SK-N-SH treated with all-trans-retinoic acid at 6 μM for 48 hours (cell line): Measurements from ENCODE around the gene SVOPL.
"Not testable (repeated sequence)": the region's sequence is repeated elsewhere in the genome, so short reads cannot be mapped to it uniquely, and the experiment has no call there.

ENCODE experiments used
- ATAC-seq: fragments of 200-7000 bp; cut with Tn5 transposase; 3 replicates; pipeline ENCODE4 v1.9.1; 2020; ENCODE audit warnings: mild to moderate bottlenecking, moderate library complexity
- BACH2 ChIP-seq: fragments of 250-450 bp; sonication (Bioruptor Pico); IDR thresholded peaks from 2 replicates; pipeline ENCODE4 v1.9.0; 2021; ENCODE audit warnings: mild to moderate bottlenecking, borderline replicate concordance
- CSDC2 ChIP-seq: fragments of 250-450 bp; sonication (Bioruptor Pico); IDR thresholded peaks from 2 replicates; pipeline ENCODE4 v1.5.0; 2020; ENCODE audit warnings: mild to moderate bottlenecking, moderate library complexity
- ESRRG ChIP-seq: fragments of 250-450 bp; sonication (Bioruptor Pico); IDR thresholded peaks from 2 replicates; pipeline ENCODE4 v1.6.1; 2021; ENCODE audit warnings: mild to moderate bottlenecking
- GLIS3 ChIP-seq: fragments of 250-450 bp; sonication (Bioruptor Pico); IDR thresholded peaks from 2 replicates; pipeline ENCODE4 v1.5.0; 2020; ENCODE audit warnings: mild to moderate bottlenecking, moderate library complexity
- PPARA ChIP-seq: fragments of 250-450 bp; sonication (Bioruptor Pico); IDR thresholded peaks from 2 replicates; pipeline ENCODE4 v1.5.0; 2020; ENCODE audit warnings: mild to moderate bottlenecking, borderline replicate concordance
- RARB ChIP-seq: fragments of 250-450 bp; sonication (Bioruptor Pico); IDR thresholded peaks from 2 replicates; pipeline ENCODE4 v1.8.0; 2021; ENCODE audit warnings: mild to moderate bottlenecking, moderate library complexity
- SNAI2 ChIP-seq: fragments of 250-450 bp; sonication (Bioruptor Pico); IDR thresholded peaks from 2 replicates; pipeline ENCODE4 v1.5.0; 2020; ENCODE audit warnings: mild to moderate bottlenecking, moderate library complexity
- TCF4 ChIP-seq: fragments of 250-450 bp; sonication (Bioruptor Pico); IDR thresholded peaks from 2 replicates; pipeline ENCODE4 v1.8.0; 2021; ENCODE audit warnings: mild to moderate bottlenecking, moderate library complexity, borderline replicate concordance
- ZC3H10 ChIP-seq: fragments of 250-450 bp; sonication (Bioruptor Pico); IDR thresholded peaks from 2 replicates; pipeline ENCODE4 v1.5.1; 2021; ENCODE audit warnings: mild to moderate bottlenecking, moderate library complexity
- ZFP3 ChIP-seq: fragments of 250-450 bp; sonication (Bioruptor Pico); IDR thresholded peaks from 2 replicates; pipeline ENCODE4 v1.5.0; 2020; ENCODE audit warnings: mild to moderate bottlenecking, moderate library complexity
- ZFP30 ChIP-seq: fragments of 450-650 bp; formaldehyde crosslinking; IDR thresholded peaks from 2 replicates; pipeline ENCODE4 v1.5.0; 2022; ENCODE audit warnings: mild to moderate bottlenecking, moderate library complexity
- ZNF70 ChIP-seq: fragments of 450-650 bp; formaldehyde crosslinking; IDR thresholded peaks from 2 replicates; pipeline ENCODE4 v1.5.0; 2020; ENCODE audit warnings: mild to moderate bottlenecking, moderate library complexity
- ZNF8 ChIP-seq: fragments of 450-650 bp; formaldehyde crosslinking; IDR thresholded peaks from 2 replicates; pipeline ENCODE4 v1.5.0; 2020; ENCODE audit warnings: mild to moderate bottlenecking, moderate library complexity
- TF ChIP-seq, protein P1 (sequence below): fragments of 250-450 bp; sonication (Bioruptor Pico); IDR thresholded peaks from 2 replicates; pipeline ENCODE4 v1.5.1; 2021; ENCODE audit warnings: mild to moderate bottlenecking, moderate library complexity
- TF ChIP-seq, protein P2 (sequence below): fragments of 250-450 bp; sonication (Bioruptor Pico); IDR thresholded peaks from 2 replicates; pipeline ENCODE4 v1.8.0; 2020; ENCODE audit warnings: mild to moderate bottlenecking, moderate library complexity, borderline replicate concordance
- TF ChIP-seq, protein P3 (sequence below): fragments of 250-450 bp; sonication (Bioruptor Pico); IDR thresholded peaks from 2 replicates; pipeline ENCODE4 v1.8.0; 2021; ENCODE audit warnings: low read depth, mild to moderate bottlenecking, moderate library complexity, borderline replicate concordance
- TF ChIP-seq, protein P4 (sequence below): fragments of 250-450 bp; sonication (Bioruptor Pico); IDR thresholded peaks from 2 replicates; pipeline ENCODE4 v1.5.1; 2020; ENCODE audit warnings: low read depth, mild to moderate bottlenecking, moderate library complexity

The SVOPL gene

DNA sequence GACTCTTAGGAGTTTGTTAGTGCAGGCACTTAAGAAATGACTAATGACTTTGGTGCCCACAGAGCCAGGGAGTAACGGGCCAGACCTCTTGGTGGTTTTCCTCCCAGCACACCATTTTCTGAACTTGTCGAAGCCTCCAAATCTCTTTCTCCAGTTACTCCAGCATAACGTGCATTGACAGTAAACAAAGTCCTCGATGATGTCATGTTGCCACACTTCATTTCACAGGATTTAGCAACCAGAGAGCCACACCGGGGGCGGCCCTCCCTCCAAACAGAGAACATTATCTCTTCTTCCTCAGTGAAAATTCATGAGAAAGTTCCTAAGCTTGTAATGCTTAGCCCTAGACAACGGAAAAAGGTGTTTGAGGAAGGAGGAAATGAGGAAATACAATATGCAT is 4.0 kb upstream of the SVOPL start (continued):
- TF ChIP-seq, protein P1, sequence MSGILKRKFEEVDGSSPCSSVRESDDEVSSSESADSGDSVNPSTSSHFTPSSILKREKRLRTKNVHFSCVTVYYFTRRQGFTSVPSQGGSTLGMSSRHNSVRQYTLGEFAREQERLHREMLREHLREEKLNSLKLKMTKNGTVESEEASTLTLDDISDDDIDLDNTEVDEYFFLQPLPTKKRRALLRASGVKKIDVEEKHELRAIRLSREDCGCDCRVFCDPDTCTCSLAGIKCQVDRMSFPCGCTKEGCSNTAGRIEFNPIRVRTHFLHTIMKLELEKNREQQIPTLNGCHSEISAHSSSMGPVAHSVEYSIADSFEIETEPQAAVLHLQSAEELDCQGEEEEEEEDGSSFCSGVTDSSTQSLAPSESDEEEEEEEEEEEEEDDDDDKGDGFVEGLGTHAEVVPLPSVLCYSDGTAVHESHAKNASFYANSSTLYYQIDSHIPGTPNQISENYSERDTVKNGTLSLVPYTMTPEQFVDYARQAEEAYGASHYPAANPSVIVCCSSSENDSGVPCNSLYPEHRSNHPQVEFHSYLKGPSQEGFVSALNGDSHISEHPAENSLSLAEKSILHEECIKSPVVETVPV (CRISPR knock-in tag) = no peak

DNA sequence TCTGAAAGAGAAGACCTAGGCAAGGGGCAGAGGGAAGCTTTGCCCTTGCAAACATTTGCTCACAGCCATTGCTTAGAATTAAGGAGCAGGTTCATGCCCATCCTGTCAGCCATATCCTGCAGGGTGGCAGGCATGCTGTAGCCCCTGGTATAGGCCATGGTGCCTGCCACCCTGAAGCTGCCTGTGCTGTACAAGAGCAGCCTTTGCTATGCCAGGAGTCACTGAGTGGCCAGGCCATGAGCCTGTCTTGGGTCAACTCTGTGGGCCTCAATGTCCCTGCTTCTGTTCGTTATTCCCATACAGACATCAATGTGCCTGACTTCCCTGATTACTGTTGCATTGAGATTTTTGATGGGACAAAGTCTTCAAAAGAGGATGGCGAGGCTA is 368 bp upstream of the SVOPL start:
- ATAC-seq = no peak
- TF ChIP-seq CSDC2 (no peak), RARB (CRISPR knock-in tag) (no peak), ZNF70 (CRISPR knock-in tag) (no peak), ZC3H10 (CRISPR knock-in tag) (no peak), GLIS3 (CRISPR knock-in tag) (no peak), ZFP3 (no peak), SNAI2 (CRISPR knock-in tag) (no peak), ZNF8 (CRISPR knock-in tag) (no peak)
- TF ChIP-seq, protein P2, sequence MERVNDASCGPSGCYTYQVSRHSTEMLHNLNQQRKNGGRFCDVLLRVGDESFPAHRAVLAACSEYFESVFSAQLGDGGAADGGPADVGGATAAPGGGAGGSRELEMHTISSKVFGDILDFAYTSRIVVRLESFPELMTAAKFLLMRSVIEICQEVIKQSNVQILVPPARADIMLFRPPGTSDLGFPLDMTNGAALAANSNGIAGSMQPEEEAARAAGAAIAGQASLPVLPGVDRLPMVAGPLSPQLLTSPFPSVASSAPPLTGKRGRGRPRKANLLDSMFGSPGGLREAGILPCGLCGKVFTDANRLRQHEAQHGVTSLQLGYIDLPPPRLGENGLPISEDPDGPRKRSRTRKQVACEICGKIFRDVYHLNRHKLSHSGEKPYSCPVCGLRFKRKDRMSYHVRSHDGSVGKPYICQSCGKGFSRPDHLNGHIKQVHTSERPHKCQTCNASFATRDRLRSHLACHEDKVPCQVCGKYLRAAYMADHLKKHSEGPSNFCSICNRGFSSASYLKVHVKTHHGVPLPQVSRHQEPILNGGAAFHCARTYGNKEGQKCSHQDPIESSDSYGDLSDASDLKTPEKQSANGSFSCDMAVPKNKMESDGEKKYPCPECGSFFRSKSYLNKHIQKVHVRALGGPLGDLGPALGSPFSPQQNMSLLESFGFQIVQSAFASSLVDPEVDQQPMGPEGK (CRISPR knock-in tag) = no peak
- TF ChIP-seq, protein P1 (CRISPR knock-in tag) = no peak
- TF ChIP-seq, protein P3, sequence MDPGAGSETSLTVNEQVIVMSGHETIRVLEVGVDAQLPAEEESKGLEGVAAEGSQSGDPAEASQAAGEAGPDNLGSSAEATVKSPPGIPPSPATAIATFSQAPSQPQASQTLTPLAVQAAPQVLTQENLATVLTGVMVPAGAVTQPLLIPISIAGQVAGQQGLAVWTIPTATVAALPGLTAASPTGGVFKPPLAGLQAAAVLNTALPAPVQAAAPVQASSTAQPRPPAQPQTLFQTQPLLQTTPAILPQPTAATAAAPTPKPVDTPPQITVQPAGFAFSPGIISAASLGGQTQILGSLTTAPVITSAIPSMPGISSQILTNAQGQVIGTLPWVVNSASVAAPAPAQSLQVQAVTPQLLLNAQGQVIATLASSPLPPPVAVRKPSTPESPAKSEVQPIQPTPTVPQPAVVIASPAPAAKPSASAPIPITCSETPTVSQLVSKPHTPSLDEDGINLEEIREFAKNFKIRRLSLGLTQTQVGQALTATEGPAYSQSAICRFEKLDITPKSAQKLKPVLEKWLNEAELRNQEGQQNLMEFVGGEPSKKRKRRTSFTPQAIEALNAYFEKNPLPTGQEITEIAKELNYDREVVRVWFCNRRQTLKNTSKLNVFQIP (CRISPR knock-in tag) = no peak

DNA sequence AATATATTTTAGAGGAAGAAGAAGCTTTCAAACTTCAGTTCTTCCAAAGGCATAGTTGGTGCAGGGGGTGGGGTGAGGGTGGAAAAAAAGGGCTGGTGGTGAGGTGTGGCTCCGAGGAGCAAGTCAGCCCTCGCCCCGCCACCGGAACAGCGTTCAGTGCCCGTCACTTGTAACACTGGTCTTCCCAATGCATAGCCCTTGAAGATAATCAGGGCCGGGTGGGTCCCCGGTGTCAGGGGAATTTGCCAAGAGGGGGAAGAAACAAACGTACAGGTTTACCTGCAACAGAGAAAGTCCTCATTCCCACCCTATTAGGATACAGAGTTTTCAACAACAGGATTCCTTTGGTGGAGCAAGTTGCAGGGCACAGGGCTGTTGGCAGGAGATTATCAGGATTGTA is 1.5 kb downstream of the SVOPL start:
- TF ChIP-seq TCF4 (CRISPR knock-in tag) (no peak), ZFP30 (CRISPR knock-in tag) (no peak), PPARA (CRISPR knock-in tag) (no peak)
- TF ChIP-seq, protein P2 (CRISPR knock-in tag) = no peak
- TF ChIP-seq, protein P3 (CRISPR knock-in tag) = no peak
- ATAC-seq = no peak

DNA sequence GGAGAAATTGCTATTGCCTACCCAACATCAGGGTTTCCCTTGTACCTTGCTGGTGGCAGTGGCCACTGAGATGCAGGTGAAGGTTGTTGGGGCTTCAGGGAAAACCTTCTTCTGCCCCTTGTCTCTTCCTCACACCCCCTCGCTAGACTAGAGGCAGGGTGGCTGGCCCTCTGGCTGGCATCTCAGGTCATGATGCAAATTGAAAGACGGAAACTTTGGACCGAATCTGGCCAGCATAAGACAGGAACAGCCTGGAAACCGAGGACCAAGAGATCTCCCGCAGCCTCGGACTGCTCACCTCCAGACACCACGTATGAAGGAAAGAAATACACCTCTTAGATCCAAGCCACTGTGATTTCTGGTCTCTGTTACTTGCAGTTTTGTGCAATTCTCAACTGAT is 2.9 kb downstream of the SVOPL start:
- no peak for TF ChIP-seq CSDC2
- no peak for ATAC-seq

DNA sequence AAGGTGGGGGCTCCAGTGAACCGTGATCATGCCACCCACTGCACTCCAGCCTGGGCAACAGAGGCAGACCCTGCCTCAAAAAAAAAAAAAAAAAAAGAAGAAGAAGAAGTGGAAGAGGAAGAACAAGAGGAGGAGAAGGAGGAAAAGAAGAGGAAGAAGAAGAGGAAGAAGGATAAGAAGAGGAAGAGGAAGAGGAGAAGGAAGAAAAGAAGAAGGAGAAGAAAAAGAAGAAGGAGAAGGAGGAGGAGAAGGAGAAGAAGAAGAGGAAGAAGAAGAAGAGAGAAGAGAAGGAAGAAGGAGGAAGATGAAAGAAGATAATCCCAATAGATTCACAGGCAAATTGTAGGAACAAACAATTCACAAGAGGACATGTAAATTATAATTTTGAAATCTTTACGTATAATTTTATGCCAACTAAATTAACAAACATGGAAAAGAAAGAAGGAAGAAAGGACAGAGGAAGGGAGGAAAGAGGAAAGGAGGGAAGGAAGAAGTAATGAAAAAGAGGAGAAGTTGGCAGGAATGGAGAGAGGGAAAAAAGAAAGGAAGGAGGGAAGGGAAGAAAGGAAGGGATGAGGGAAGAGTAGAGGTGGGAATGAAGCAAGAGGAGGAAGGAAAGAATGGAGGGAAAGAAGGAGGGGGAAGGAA is 3.5 kb downstream of the SVOPL start:
- ATAC-seq = no peak
- no peak for TF ChIP-seq BACH2 (CRISPR knock-in tag)
- no peak for TF ChIP-seq ZNF8 (CRISPR knock-in tag)
- TF ChIP-seq, protein P2 (CRISPR knock-in tag) = no peak
- TF ChIP-seq, protein P4, sequence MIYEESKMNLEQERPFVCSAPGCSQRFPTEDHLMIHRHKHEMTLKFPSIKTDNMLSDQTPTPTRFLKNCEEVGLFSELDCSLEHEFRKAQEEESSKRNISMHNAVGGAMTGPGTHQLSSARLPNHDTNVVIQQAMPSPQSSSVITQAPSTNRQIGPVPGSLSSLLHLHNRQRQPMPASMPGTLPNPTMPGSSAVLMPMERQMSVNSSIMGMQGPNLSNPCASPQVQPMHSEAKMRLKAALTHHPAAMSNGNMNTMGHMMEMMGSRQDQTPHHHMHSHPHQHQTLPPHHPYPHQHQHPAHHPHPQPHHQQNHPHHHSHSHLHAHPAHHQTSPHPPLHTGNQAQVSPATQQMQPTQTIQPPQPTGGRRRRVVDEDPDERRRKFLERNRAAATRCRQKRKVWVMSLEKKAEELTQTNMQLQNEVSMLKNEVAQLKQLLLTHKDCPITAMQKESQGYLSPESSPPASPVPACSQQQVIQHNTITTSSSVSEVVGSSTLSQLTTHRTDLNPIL = no peak
- no peak for TF ChIP-seq ZNF70 (CRISPR knock-in tag)
- no peak for TF ChIP-seq CSDC2
- TF ChIP-seq ESRRG (CRISPR knock-in tag) = no peak
- TF ChIP-seq GLIS3 (CRISPR knock-in tag) = no peak
- TF ChIP-seq, all 23 proteins: peak for 0

DNA sequence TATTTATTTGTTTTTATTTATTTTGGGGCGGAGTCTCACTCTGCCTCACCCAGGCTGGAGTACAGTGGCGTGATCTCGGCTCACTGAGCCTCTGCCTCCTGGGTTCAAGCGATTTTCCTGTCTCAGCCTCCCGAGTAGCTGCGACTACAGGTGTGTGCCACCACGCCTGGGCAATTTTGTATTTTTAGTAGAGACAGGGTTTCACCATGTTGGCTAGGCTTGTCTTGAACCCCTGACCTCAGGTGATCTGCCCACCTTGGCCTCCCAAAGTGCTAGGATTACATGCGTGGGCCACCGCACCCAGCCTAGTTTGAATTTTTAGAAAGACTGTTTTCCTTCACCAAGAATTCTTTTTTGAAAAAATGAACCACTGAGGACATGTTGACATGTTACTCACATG is 5.4 kb downstream of the SVOPL start:
- ATAC-seq = not testable (repeated sequence)
